HG03280 (cell line): ENCODE results near the gene RNF2.

Source experiments
- ATAC-seq: cut with Tn5 transposase; IDR thresholded peaks from one replicate; pipeline ENCODE4 v1.9.1; 2021; ENCODE audit warnings: mild to moderate bottlenecking, moderate library complexity; ENCODE audit not compliant: unreplicated experiment

The RNF2 gene

DNA sequence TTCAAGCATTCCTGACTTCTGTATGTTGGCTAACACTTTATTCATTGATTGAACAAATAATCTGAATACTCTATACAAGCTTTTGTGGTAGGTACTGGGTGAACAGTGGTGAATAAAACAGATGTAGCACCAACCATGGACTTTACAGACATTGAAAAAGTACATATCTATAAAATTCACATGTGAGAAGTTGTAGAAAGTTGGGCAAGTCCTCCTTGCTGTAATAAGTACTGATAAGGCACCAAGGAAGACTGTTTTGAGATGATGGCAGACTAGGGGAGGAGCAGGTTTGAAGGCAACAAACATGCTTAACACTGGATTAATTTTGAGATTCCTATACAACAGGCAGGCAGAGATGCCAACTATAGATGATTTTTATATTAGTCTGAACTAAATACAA lies 42.4 kb downstream of the RNF2 start:
- ATAC-seq = no peak

DNA sequence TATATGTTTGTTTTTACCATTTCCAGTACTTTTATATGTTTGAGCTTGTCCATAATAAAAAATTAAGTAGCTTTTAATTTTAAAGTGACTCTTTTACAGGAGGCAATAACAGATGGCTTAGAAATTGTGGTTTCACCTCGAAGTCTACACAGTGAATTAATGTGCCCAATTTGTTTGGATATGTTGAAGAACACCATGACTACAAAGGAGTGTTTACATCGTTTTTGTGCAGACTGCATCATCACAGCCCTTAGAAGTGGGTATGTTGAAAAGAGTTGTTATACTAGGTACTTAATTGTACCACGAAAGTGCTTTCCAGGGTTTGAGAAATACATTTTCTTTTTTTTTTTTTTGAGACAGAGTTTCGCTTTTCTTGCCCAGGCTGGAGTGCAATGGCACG lies 46.1 kb downstream of the RNF2 start:
- no peak for ATAC-seq

DNA sequence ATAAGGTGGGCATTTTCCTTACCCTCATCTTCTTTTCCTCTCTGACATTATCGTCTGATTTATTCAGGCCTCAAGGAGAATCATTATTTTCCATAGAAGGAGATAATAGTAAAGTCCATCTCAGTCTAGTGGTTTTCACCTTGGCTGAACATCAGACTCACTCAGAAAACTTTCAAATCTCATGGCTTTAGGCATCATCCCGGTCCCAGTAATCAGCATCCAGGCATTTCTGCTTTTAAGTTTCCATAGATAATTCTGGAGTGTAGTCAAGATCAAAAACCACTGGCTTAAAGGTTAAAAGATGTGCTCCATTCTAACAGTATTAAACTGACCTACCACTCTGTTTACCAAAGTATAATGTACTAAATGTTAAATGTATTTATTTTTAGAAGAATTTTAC lies 49.4 kb downstream of the RNF2 start:
- ATAC-seq = no peak

DNA sequence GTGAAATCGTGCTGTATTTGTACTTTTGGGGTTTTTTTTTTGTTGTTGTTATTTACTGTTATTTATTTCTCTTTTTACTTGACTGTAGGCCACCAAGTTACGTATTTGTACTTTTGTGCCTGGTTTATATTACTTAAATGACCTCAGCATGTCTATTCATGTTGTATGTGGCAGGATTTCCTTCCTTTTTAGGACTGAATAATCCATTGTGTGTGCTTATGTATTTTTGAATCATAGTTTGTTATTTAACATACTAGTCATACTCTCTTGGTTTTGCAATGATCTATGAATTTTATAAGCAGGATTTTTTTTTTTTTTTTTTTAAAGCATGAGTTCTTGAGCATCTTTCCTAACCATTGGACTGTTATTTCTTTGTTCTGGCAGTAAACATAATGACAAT lies 51.2 kb downstream of the RNF2 start:
- no peak for ATAC-seq

DNA sequence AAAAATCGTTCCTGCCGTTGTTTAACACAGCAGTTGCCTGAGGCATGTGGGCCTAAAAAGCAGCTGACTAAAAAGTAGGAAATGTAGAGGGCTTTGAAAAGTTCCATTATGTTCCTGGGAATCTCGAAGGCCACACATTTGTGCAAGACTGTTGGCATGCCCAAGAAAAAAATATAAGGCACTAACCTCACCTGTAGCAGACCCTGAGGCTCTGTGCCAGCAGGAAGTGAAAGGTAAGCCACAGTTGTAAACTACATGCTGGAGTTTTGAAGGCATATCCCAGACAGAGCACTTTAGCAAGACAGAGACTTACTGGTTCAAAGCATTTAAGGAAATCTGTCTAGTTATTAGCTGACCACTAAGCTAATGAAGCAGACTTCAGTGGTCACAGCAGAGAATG lies 58.7 kb downstream of the RNF2 start:
- no peak for ATAC-seq

DNA sequence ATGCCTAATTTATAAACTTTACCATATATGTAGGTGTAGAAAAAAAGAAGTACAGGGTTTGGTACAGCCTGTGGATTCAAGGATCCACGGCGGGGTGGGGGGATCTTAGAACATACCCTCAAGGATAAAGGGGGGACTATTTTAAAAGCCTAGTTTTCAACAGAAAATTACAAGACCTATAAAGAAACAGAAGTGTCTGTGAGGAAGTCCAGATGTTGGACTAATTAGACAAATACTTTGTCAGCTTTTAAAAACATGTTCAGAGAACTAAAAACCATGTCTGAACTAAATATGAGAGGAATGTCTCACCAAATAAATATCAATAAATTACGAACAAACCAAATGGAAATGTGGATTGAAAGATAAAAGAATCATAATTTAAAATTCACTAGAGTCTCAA lies 59.8 kb downstream of the RNF2 start:
- no peak for ATAC-seq

DNA sequence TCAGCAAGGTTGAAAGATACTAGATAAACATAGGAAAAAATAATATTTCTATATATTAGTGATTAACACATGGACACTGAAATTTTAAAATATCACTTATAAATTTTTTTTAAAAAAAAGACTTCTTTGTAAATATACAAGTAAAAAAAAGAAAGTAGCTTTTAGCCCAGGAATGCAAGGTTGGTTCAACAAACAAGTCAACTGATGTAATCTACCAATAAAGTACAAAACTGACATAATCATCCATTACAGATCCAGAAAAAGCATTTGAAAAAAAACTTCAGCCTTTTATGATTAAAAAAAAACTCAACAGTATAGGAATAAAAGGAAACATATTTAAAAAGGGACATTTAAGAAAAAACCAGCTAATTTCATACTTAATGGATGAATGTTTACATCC lies 63.0 kb downstream of the RNF2 start:
- ATAC-seq = no peak

DNA sequence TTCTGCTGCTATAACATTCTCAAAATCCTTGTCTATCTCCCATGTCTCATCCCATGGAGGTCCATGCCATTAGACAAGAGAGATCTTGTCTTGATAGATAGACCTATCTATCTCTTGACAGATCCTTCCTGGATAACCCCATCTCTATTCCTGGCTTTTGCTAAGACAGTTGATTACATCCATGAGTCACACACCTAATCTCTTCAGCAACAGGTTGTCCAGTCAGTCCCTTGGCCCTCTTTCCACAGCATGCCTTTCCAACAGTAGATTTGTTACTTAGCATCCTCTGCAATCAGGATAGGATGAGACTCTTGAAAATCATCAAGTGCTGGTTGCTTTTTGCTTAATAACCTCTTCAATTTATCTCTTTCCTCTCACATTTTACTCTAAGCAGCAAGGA lies 64.8 kb downstream of the RNF2 start:
- ATAC-seq = no peak

DNA sequence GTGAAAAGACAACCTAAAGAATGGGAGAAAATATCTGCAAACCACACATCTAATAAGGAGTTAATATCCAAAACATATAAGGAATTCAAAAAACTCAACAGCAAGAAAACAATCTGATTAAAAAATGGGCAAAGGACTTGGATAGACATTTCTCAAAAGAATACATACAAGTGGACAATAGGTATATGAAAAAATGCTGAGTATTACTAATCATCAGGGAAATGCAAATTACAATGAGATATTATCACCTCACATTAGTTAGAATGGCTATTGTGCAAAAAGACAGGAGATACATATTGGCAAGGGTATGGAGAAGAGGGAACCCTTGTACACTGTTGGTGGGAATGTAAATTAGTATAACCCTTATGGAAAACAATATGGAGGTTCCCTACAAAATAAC lies 66.5 kb downstream of the RNF2 start:
- ATAC-seq = no peak

DNA sequence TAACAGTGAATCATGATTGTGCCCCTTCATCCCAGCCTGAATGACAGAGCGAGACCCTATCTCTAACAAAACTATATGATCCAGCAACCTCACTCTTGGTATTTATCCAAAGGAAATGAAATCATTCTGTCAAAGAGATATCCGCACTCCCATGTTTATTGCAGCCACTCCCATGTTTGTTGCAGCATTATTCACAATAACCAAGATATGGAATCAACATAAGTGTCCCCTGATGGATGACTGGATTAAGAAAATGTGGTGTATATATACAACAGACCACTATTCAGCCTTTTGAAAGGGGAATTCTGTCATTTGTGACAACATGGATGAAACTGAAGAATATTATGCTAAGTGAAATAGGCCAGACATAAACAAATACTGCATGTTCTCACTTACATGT lies 67.0 kb downstream of the RNF2 start:
- ATAC-seq = no peak

DNA sequence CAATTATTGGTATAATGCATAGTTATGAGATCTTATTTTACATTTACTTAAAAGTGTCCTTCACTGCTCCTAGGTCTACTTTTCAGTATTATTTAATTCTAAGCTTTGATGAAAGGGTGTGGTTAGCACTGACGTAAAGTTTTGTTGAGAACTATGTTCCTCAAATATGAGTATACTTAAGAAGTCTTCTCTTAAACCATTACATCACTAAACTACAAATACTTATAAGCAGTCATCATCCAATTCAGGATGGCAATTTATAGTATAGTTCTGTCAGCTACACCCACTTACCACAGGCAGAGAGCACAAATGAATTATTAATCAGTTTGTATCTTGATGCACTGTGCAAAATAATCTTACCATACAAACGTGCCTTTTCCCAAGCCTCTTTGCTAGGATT lies 84.3 kb downstream of the RNF2 start:
- ATAC-seq = no peak

DNA sequence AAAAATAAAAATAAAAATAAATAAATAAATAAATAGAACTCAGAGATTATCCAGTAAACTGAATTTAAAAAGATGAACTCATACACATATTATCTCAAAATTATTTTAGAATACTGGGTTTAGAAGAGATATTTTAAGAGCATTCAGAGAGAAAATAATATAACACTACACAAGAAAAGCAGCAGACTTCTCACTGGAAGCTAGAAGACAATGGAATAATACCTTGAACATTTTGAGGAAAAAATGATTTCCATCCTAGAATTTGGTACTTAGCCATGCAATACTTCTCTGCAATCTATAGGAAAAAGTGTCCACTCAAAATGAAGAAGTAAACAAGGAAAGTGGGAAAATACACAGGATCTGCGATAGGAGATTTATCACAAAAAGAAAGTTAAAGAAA lies 87.2 kb downstream of the RNF2 start:
- ATAC-seq = no peak

DNA sequence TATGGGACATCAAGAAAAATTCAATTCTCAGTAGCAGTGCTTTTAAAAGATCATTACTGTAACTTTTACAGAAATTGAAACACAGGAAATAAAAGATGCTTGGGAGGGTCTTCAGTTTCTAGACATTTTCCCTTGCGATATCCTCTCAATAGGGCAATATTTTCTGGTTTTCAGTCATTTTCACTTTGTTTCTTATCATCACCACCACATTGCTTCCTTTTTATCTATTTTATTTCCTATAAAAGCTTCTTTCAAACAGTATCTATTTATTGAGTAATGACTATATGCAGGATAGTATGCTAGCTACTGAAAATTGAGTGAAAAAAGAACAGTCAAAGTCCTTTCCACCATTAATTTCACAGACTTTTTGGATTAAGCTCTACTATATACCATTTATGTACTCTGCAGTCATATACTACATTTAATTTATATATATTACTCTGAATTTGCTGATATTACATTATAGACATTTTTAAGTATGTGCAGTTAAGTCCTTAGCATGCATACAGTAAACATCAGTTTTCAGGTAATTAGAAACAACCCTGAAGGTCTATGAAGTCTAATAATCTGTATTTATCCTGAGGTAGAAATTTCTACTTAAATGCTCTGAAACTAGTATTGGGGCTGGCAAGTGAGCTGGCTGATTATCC lies 92.7 kb downstream of the RNF2 start:
- no peak for ATAC-seq

DNA sequence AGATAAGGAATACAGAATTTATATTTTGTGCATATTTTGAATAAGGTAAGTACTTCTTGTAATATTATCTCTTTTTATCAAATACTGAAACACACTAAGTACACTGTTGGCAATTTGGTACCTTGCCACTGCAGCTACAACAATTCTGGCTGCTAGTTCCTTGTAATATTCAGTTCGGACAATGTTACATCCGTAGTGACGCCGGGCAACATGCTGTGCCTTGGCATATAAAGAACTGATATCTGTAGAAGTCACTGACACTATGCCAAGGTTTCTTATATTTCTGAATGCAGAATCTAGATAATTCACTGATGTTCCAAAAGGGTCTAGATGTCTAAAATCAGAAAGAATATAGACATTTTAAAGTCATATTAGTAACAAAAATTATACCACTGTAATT lies 93.9 kb downstream of the RNF2 start:
- ATAC-seq = no peak

DNA sequence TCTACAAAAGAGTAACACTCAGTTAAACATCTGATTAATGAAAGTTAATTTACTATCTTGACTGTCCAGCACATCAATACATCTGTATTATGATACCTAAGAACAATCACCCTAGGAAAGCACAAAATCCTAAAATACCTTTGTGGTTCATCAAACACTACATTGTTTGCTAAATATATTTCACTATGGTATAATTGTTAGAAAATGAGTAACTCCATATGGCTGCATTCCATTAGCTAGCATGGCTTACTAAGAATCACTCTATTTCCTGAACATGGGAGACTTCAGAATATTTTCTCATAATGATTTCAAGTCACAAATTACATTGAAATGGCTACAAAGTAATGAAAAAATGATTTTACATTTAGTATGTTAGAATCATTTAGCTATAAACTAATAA lies 98.9 kb downstream of the RNF2 start:
- no peak for ATAC-seq

DNA sequence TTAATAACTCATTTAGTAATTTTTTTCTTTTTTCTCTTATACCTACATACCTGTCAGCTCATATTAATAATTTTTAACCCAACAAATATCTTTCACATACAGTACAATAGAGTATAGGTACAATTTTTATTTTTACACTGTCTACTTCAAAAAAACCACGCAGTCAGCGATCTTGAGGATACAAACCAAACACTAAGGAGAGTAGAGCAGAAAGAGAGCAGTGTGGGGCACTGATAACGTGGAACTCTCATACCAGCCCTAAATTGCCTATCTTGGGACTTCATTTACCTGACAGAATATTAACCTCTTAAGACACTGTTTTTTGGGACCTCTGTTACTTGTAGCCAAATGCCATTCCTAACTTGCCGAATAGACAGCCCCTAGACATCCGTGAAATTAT lies 105.9 kb downstream of the RNF2 start:
- ATAC-seq = no peak
